HepG2 (cell line): Measurements from ENCODE around the gene ATN1. TPM values are rescaled to one million over a fixed set of nuclear protein-coding genes. Genes with fewer than 3 reads are reported as not detected.

Experiments used
- ATF5 ChIP-seq: sonication (generic); formaldehyde crosslinking; IDR thresholded peaks from 2 replicates; pipeline ENCODE4 v1.4.0; 2020; ENCODE audit warnings: mild to moderate bottlenecking, low read depth, missing genetic modification reagents
- FIP1L1 ChIP-seq: fragments of 200-400 bp; formaldehyde crosslinking; IDR thresholded peaks from 2 replicates; pipeline ENCODE4 v1.6.1; 2018; ENCODE audit warnings: low read depth, mild to moderate bottlenecking, low read length, moderate library complexity, borderline replicate concordance; ENCODE audit not compliant: insufficient read depth
- FOXK1 ChIP-seq: sonication (generic); formaldehyde crosslinking; IDR thresholded peaks from 2 replicates; pipeline ENCODE4 v1.4.0; 2020; ENCODE audit warnings: low read depth, missing genetic modification reagents, borderline replicate concordance
- GTF3A ChIP-seq: sonication (generic); formaldehyde crosslinking; conservative IDR thresholded peaks from 2 replicates; pipeline ENCODE4 v1.4.0; 2020; ENCODE audit warnings: mild to moderate bottlenecking, missing genetic modification reagents
- HCFC1 ChIP-seq: fragments of 150-350 bp; IDR thresholded peaks from 2 replicates; pipeline ENCODE4 v1.6.1; 2014; ENCODE audit warnings: low read depth, low read length
- KAT2B ChIP-seq: fragments of 150-350 bp; IDR thresholded peaks from 2 replicates; pipeline ENCODE4 v1.6.1; 2014; ENCODE audit warnings: low read depth, low read length, borderline replicate concordance
- KDM3A ChIP-seq: IDR thresholded peaks from 2 replicates; pipeline ENCODE4 v1.6.1; 2018; ENCODE audit warnings: low read depth, missing compliant biosample characterization
- MAF1 ChIP-seq: sonication (generic); formaldehyde crosslinking; IDR thresholded peaks from 2 replicates; pipeline ENCODE4 v1.5.0; 2020; ENCODE audit warnings: missing genetic modification reagents, borderline replicate concordance
- NR2C2 ChIP-seq: sonication (generic); formaldehyde crosslinking; IDR thresholded peaks from 2 replicates; pipeline ENCODE4 v1.4.0; 2020; ENCODE audit warnings: missing genetic modification reagents, mild to moderate bottlenecking, moderate library complexity, borderline replicate concordance
- RBFOX2 ChIP-seq: fragments of 200-400 bp; formaldehyde crosslinking; IDR thresholded peaks from 2 replicates; pipeline ENCODE4 v1.6.1; 2017; ENCODE audit warnings: low read depth, mild to moderate bottlenecking, low read length
- RFX5 ChIP-seq: IDR thresholded peaks from 2 replicates; pipeline ENCODE4 v1.6.1; 2011; ENCODE audit warnings: low read depth, low read length, improper control_type of control experiment
- SALL2 ChIP-seq: sonication (generic); formaldehyde crosslinking; IDR thresholded peaks from 2 replicates; pipeline ENCODE4 v1.8.1; 2023; ENCODE audit warnings: mild to moderate bottlenecking, missing genetic modification reagents, inconsistent platforms
- SP1 ChIP-seq, 2 experiments: fragments of 450-650 bp in 1 of 2; sonication (generic) in 1 of 2; formaldehyde crosslinking in 1 of 2; IDR thresholded peaks; 2 replicates each; pipeline versions ENCODE4 v1.4.0 to v1.6.1; 2016 to 2020; ENCODE audit warnings: missing genetic modification reagents in 1 of 2
- SRY ChIP-seq: sonication (generic); formaldehyde crosslinking; IDR thresholded peaks from 2 replicates; pipeline ENCODE4 v1.8.0; 2022; ENCODE audit warnings: mild to moderate bottlenecking, missing genetic modification reagents
- TEAD3 ChIP-seq: optimal IDR thresholded peaks from 2 replicates; pipeline ENCODE3; 2016; ENCODE audit warnings: borderline replicate concordance
- TP53 ChIP-seq: sonication (generic); formaldehyde crosslinking; conservative IDR thresholded peaks from 2 replicates; pipeline ENCODE4 v1.4.0; 2020; ENCODE audit warnings: missing genetic modification reagents
- XRCC5 ChIP-seq: fragments of 200-400 bp; formaldehyde crosslinking; optimal IDR thresholded peaks from 2 replicates; pipeline ENCODE3; 2017; ENCODE audit warnings: mild to moderate bottlenecking, low read length
- ZBTB3 ChIP-seq: sonication (generic); formaldehyde crosslinking; IDR thresholded peaks from 2 replicates; pipeline ENCODE4 v1.4.0; 2020; ENCODE audit warnings: low read depth, mild to moderate bottlenecking, moderate library complexity, missing genetic modification reagents, borderline replicate concordance
- ZNF530 ChIP-seq: sonication (generic); formaldehyde crosslinking; IDR thresholded peaks from 2 replicates; pipeline ENCODE4 v1.5.0; 2020; ENCODE audit warnings: low read depth, mild to moderate bottlenecking, missing genetic modification reagents
- ZNF660 ChIP-seq: sonication (generic); formaldehyde crosslinking; IDR thresholded peaks from 2 replicates; pipeline ENCODE4 v1.5.1; 2020; ENCODE audit warnings: mild to moderate bottlenecking, low read depth, missing genetic modification reagents, borderline replicate concordance
- ZNF678 ChIP-seq: sonication (generic); formaldehyde crosslinking; IDR thresholded peaks from 2 replicates; pipeline ENCODE4 v1.4.0; 2020; ENCODE audit warnings: mild to moderate bottlenecking, missing genetic modification reagents
- ZNF703 ChIP-seq: sonication (generic); formaldehyde crosslinking; IDR thresholded peaks from 2 replicates; pipeline ENCODE4 v1.5.1; 2020; ENCODE audit warnings: missing genetic modification reagents, mild to moderate bottlenecking, moderate library complexity, borderline replicate concordance
- ZNF749 ChIP-seq: sonication (generic); formaldehyde crosslinking; IDR thresholded peaks from 2 replicates; pipeline ENCODE4 v1.8.0; 2022; ENCODE audit warnings: mild to moderate bottlenecking, missing genetic modification reagents, moderate library complexity, borderline replicate concordance
- ZSCAN29 ChIP-seq: sonication (generic); formaldehyde crosslinking; conservative IDR thresholded peaks from 2 replicates; pipeline ENCODE4 v1.4.0; 2020; ENCODE audit warnings: mild to moderate bottlenecking, missing genetic modification reagents
- ZSCAN9 ChIP-seq: IDR thresholded peaks from 2 replicates; pipeline ENCODE4 v1.6.1; 2016; ENCODE audit warnings: borderline replicate concordance
- polyA plus RNA-seq, 8 experiments: library from polyadenylated mRNA; depleted of rRNA in 3 of 8; stranded (reverse) in 7 of 8; unstranded in 1 of 8; fragments of >200 nt; fragmentation: Illumina TruSeq in 4 of 8; extraction: Trizol in 4 of 8; gene quantifications; 2 replicates each; pipeline versions ENCODE4 v1.2.1 to v1.2.3, GENCODE V29; 2011 to 2016; ENCODE audit warnings: low read depth in 4 of 8, missing spikeins in 1 of 8, mixed read lengths in 1 of 8; ENCODE audit not compliant: insufficient read depth in 1 of 8
- total RNA-seq, 5 experiments: library from RNA; depleted of rRNA; stranded (reverse); fragments of >200 nt; fragmentation: Illumina TruSeq; extraction: Trizol; gene quantifications; 2 replicates each; pipeline ENCODE4 v1.2.3, GENCODE V29; 2016; ENCODE audit warnings: low read depth in 1 of 5
- TF ChIP-seq, protein P1 (sequence below): sonication (generic); formaldehyde crosslinking; IDR thresholded peaks from 2 replicates; pipeline ENCODE4 v1.4.0; 2020; ENCODE audit warnings: missing genetic modification reagents
- TF ChIP-seq, protein P2 (sequence below): IDR thresholded peaks from 2 replicates; pipeline ENCODE4 v1.6.1; 2016; ENCODE audit warnings: control low read depth

Gene ATN1
- total and polyA plus RNA-seq, 2 of the 13 experiments (the other 11 are each of a cell fraction or from before 2014, with no cell fraction given) = 2.1 to 8.6 TPM

DNA sequence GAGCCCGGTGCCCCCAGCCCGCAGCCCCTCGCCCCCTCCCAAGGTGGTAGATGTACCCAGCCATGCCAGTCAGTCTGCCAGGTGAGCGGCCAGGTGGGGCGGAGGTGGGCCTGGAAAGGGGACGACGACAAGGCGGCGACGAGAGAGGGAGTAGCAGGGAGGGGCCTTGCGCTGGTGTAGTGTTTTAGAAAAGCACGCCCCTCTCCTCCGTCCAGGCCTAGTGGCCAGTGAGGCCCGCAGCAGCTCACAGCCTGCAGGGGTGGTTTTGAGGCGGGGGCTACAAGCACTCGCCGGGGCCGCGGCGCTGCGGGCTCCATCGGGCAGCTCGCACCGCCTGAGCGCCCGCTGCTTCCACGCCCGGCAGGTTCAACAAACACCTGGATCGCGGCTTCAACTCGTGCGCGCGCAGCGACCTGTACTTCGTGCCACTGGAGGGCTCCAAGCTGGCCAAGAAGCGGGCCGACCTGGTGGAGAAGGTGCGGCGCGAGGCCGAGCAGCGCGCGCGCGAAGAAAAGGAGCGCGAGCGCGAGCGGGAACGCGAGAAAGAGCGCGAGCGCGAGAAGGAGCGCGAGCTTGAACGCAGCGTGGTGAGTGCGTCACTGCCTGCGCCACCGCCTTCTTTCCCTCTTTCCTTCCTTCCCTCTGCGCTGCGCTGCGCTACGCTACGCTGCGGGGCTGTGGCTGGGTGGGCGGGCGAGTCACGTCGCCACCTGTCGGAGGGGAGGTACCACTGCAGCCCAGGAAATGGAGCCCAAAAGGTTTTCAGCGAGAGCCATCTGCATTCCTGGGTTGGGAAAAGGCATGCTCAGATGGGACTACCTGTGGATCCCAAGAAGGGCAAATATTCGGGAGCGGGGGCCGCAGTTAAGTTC, 10.0 kb downstream of the ATN1 start (continued):
- peak; percentile 74; the same call in 1 of the 2 replicates for TF ChIP-seq NR2C2
- TF ChIP-seq ATF5 (CRISPR knock-in tag) = 0 out of 2 replicates have a peak, but pooled peaks have one; percentile 48
- peak; percentile 94 for TF ChIP-seq XRCC5
- TF ChIP-seq ZNF678 (CRISPR knock-in tag) = no peak
- TF ChIP-seq RBFOX2 = peak; percentile 95
- peak; percentile 60 for TF ChIP-seq HCFC1
- TF ChIP-seq ZBTB3 (CRISPR knock-in tag) = 0 out of 2 replicates have a peak, but pooled peaks have one; percentile 36
- TF ChIP-seq TEAD3 = peak; percentile 79
- no peak for TF ChIP-seq GTF3A
- no peak for TF ChIP-seq KAT2B
- peak; percentile 91 for TF ChIP-seq KDM3A (CRISPR knock-in tag)
- 0 out of 2 replicates have a peak, but pooled peaks have one; percentile 77 for TF ChIP-seq FIP1L1
- TF ChIP-seq SRY (CRISPR knock-in tag) = peak; percentile 78
- TF ChIP-seq FOXK1 (CRISPR knock-in tag) = peak; percentile 84; the same call in 1 of the 2 replicates
- no peak for TF ChIP-seq ZNF530
- 0 out of 2 replicates have a peak, but pooled peaks have one; percentile 37 for TF ChIP-seq ZSCAN29
- peak; percentile 43; the same call in 1 of the 2 replicates for TF ChIP-seq ZNF703 (CRISPR knock-in tag)
- 0 out of 2 replicates have a peak, but pooled peaks have one; percentile 28 for TF ChIP-seq RFX5
- TF ChIP-seq MAF1 (CRISPR knock-in tag) = peak; percentile 68; the same call in 1 of the 2 replicates
- peak; percentile 72; the same call in 1 of the 2 replicates for TF ChIP-seq TP53 (CRISPR knock-in tag)
- no peak for TF ChIP-seq ZSCAN9
- TF ChIP-seq SALL2 (CRISPR knock-in tag) = peak; percentile 80
- TF ChIP-seq, protein P1, sequence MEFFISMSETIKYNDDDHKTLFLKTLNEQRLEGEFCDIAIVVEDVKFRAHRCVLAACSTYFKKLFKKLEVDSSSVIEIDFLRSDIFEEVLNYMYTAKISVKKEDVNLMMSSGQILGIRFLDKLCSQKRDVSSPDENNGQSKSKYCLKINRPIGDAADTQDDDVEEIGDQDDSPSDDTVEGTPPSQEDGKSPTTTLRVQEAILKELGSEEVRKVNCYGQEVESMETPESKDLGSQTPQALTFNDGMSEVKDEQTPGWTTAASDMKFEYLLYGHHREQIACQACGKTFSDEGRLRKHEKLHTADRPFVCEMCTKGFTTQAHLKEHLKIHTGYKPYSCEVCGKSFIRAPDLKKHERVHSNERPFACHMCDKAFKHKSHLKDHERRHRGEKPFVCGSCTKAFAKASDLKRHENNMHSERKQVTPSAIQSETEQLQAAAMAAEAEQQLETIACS (CRISPR knock-in tag) = peak; percentile 100
- peak; percentile 94 for TF ChIP-seq ZNF749 (CRISPR knock-in tag)
- no peak for TF ChIP-seq SP1 (IDR thresholded peaks at IDR 0.05)
- TF ChIP-seq SP1 (CRISPR knock-in tag; IDR thresholded peaks at IDR 0.05) = peak; percentile 91
- TF ChIP-seq, protein P2, sequence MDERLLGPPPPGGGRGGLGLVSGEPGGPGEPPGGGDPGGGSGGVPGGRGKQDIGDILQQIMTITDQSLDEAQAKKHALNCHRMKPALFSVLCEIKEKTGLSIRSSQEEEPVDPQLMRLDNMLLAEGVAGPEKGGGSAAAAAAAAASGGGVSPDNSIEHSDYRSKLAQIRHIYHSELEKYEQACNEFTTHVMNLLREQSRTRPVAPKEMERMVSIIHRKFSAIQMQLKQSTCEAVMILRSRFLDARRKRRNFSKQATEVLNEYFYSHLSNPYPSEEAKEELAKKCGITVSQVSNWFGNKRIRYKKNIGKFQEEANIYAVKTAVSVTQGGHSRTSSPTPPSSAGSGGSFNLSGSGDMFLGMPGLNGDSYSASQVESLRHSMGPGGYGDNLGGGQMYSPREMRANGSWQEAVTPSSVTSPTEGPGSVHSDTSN (CRISPR knock-in tag) = no peak
- TF ChIP-seq ZNF660 (CRISPR knock-in tag) = no peak
